ENCODE results near the gene CPAMD8. TPM values are rescaled to one million over a fixed set of nuclear protein-coding genes. Genes with fewer than 3 reads are reported as not detected.

The CPAMD8 gene
- total and polyA plus RNA-seq, 9 of the 15 experiments (the other 6 are each of a cell fraction or from before 2014, with no cell fraction given), result 0.20 to 2.1 (median 1.3) TPM

GRCh38 chr19:17075035-17075863 lies 48.6 kb upstream of the CPAMD8 start, which contains the start of the genes HAUS8 and MYO9B (continued):
- peak; percentile 73 for TF ChIP-seq AFF4 (CRISPR knock-in tag; IDR thresholded peaks at IDR 0.05)
- TF ChIP-seq U2AF1 (optimal IDR thresholded peaks at IDR 0.05; ENCODE audit: low read depth, low read length), result peak; percentile 93
- 0 out of 2 replicates have a peak, but pooled peaks have one; percentile 81 for TF ChIP-seq ZNF12 (CRISPR knock-in tag; IDR thresholded peaks at IDR 0.05)
- peak; percentile 98 for TF ChIP-seq ELF1 (tag; IDR thresholded peaks at IDR 0.05)
- peak; percentile 89 for TF ChIP-seq EGR1 (conservative IDR thresholded peaks at IDR 0.05)
- no peak for TF ChIP-seq RFX1 (IDR thresholded peaks at IDR 0.05)
- 0 out of 2 replicates have a peak, but pooled peaks have one; percentile 16 for TF ChIP-seq ZNF143 (CRISPR knock-in tag; IDR thresholded peaks at IDR 0.05)
- peak; percentile 86 for TF ChIP-seq ELF2 (CRISPR knock-in tag; IDR thresholded peaks at IDR 0.05)
- peak; percentile 80; the same call in 1 of the 2 replicates for TF ChIP-seq PML (IDR thresholded peaks at IDR 0.05; ENCODE audit: low read length)
- 0 out of 2 replicates have a peak, but pooled peaks have one; percentile 36 for TF ChIP-seq CAMTA2 (CRISPR knock-in tag; conservative IDR thresholded peaks at IDR 0.05)
- TF ChIP-seq MECOM (CRISPR knock-in tag; IDR thresholded peaks at IDR 0.05), result no peak
- TF ChIP-seq NFIX (CRISPR knock-in tag; IDR thresholded peaks at IDR 0.05; ENCODE audit: low read depth), result no peak
- peak; percentile 75 for TF ChIP-seq PRPF4 (IDR thresholded peaks at IDR 0.05; ENCODE audit: insufficient read depth, low read depth, low read length, poor library complexity, severe bottlenecking)
- no peak for TF ChIP-seq HOXB6 (CRISPR knock-in tag; IDR thresholded peaks at IDR 0.05; ENCODE audit: borderline replicate concordance)
- peak; percentile 61 for TF ChIP-seq ESRRA (IDR thresholded peaks at IDR 0.05; ENCODE audit: borderline replicate concordance, low read depth)
- TF ChIP-seq GTF2E2 (tag; IDR thresholded peaks at IDR 0.05), result peak; percentile 96
- no peak for TF ChIP-seq CEBPB (tag; IDR thresholded peaks at IDR 0.05)
- TF ChIP-seq NRF1 (conservative IDR thresholded peaks at IDR 0.05 in 1 of 2, IDR thresholded peaks at IDR 0.05 in 1 of 2), result peak; percentile 98 to 99
- no peak for TF ChIP-seq FOS (IDR thresholded peaks at IDR 0.05; ENCODE audit: extremely low read depth, insufficient read length)
- peak; percentile 48 for TF ChIP-seq FOSL1 (tag; conservative IDR thresholded peaks at IDR 0.05)
- TF ChIP-seq ZNF639 (CRISPR knock-in tag; conservative IDR thresholded peaks at IDR 0.05 in 1 of 2, IDR thresholded peaks at IDR 0.05 in 1 of 2), result peak in 1 of 2 experiments; percentile 94; a peak in 2 of 4 replicates
- TF ChIP-seq OTX1 (CRISPR knock-in tag; IDR thresholded peaks at IDR 0.05), result peak; percentile 12; the same call in 1 of the 2 replicates
- TF ChIP-seq ZNF165 (CRISPR knock-in tag; IDR thresholded peaks at IDR 0.05; ENCODE audit: borderline replicate concordance), result no peak
- no peak for TF ChIP-seq HDGF (IDR thresholded peaks at IDR 0.05)
- no peak for TF ChIP-seq PTRF (tag; IDR thresholded peaks at IDR 0.05)
